Liver (tissue), 9 donors: ENCODE results near the gene DYRK1A. TPM values are rescaled to one million over a fixed set of nuclear protein-coding genes. Genes with fewer than 3 reads are reported as not detected.

ENCODE experiments used
- DNase-seq: peaks from one replicate; pipeline ENCODE4 v3.0.0-alpha.2; 2017; ENCODE audit warnings: low spot score
- H3K27ac ChIP-seq, 2 donors: one replicate each; pipeline ENCODE4 v1.7.0; 2013; ENCODE audit warnings: inconsistent platforms in 2 of 2, low read length in 2 of 2, control low read depth in 1 of 2, low read depth in 1 of 2, mild to moderate bottlenecking in 1 of 2
- H3K27me3 ChIP-seq, 4 donors: one replicate each; pipeline versions ENCODE4 v1.6.1 to v1.7.0; 2013; ENCODE audit warnings: low read length in 3 of 4, inconsistent platforms in 1 of 4, mild to moderate bottlenecking in 1 of 4, moderate library complexity in 1 of 4; ENCODE audit not compliant: control insufficient read depth in 4 of 4, insufficient read depth in 4 of 4
- H3K36me3 ChIP-seq, 4 donors: one replicate each; pipeline versions ENCODE4 v1.6.1 to v1.7.0; 2013; ENCODE audit warnings: low read length in 3 of 4, mild to moderate bottlenecking in 3 of 4, low read depth in 1 of 4, moderate library complexity in 1 of 4; ENCODE audit not compliant: control insufficient read depth in 4 of 4, insufficient read depth in 3 of 4
- H3K4me1 ChIP-seq, 4 donors: one replicate each; pipeline versions ENCODE4 v1.6.1 to v1.7.0; 2013; ENCODE audit warnings: low read length in 3 of 4, mild to moderate bottlenecking in 3 of 4, moderate library complexity in 1 of 4; ENCODE audit not compliant: control insufficient read depth in 4 of 4, insufficient read depth in 4 of 4
- H3K4me3 ChIP-seq, 3 donors: one replicate each; pipeline versions ENCODE4 v1.6.1 to v1.7.0; 2013; ENCODE audit warnings: low read length in 3 of 3, control low read depth in 1 of 3, low read depth in 1 of 3, mild to moderate bottlenecking in 1 of 3
- H3K9ac ChIP-seq, 2 donors: one replicate each; pipeline ENCODE4 v1.7.0; 2013; ENCODE audit warnings: low read length in 2 of 2, mild to moderate bottlenecking in 2 of 2, moderate library complexity in 2 of 2, control low read depth in 1 of 2, low read depth in 1 of 2
- H3K9me3 ChIP-seq, 4 donors: one replicate each; pipeline versions ENCODE4 v1.6.1 to v1.7.0; 2013; ENCODE audit warnings: low read length in 3 of 4; ENCODE audit not compliant: control insufficient read depth in 4 of 4
- EGR1 ChIP-seq, 2 donors: IDR thresholded peaks; 2 replicates each; pipeline ENCODE4 v1.6.1; 2016 to 2018; ENCODE audit warnings: antibody characterized with exemption in 2 of 2, low read depth in 2 of 2
- FOXA1 ChIP-seq: IDR thresholded peaks from 2 replicates; pipeline ENCODE4 v1.6.1; 2016; ENCODE audit warnings: antibody characterized with exemption
- FOXA2 ChIP-seq: IDR thresholded peaks from 2 replicates; pipeline ENCODE4 v1.6.1; 2016; ENCODE audit warnings: antibody characterized with exemption
- GABPA ChIP-seq, 2 donors: IDR thresholded peaks in 1 of 2; conservative IDR thresholded peaks in 1 of 2; 2 replicates each; pipeline ENCODE4 v1.6.1; 2016; ENCODE audit warnings: antibody characterized with exemption in 2 of 2, mild to moderate bottlenecking in 1 of 2, moderate library complexity in 1 of 2
- HNF4A ChIP-seq, 2 donors: conservative IDR thresholded peaks; 2 replicates each; pipeline ENCODE4 v1.6.1; 2016; ENCODE audit warnings: antibody characterized with exemption in 2 of 2, mild to moderate bottlenecking in 2 of 2
- HNF4G ChIP-seq: IDR thresholded peaks from 2 replicates; pipeline ENCODE4 v1.6.1; 2016; ENCODE audit warnings: antibody characterized with exemption
- JUND ChIP-seq, 2 donors: IDR thresholded peaks; 2 replicates each; pipeline ENCODE4 v1.6.1; 2016; ENCODE audit warnings: antibody characterized with exemption in 2 of 2
- NR2F2 ChIP-seq: IDR thresholded peaks from 2 replicates; pipeline ENCODE4 v1.6.1; 2016; ENCODE audit warnings: antibody characterized with exemption
- RAD21 ChIP-seq, 2 donors: IDR thresholded peaks; 2 replicates each; pipeline ENCODE4 v1.6.1; 2016; ENCODE audit warnings: antibody characterized with exemption in 2 of 2, mild to moderate bottlenecking in 2 of 2
- RXRA ChIP-seq, 2 donors: IDR thresholded peaks; 2 replicates each; pipeline ENCODE4 v1.6.1; 2017 to 2018; ENCODE audit warnings: antibody characterized with exemption in 2 of 2, mild to moderate bottlenecking in 1 of 2
- SP1 ChIP-seq: IDR thresholded peaks from 2 replicates; pipeline ENCODE4 v1.6.1; 2018; ENCODE audit warnings: antibody characterized with exemption, mild to moderate bottlenecking
- TAF1 ChIP-seq: conservative IDR thresholded peaks from 2 replicates; pipeline ENCODE4 v1.6.1; 2016; ENCODE audit warnings: antibody characterized with exemption, mild to moderate bottlenecking
- WGBS: extraction: QIAGEN DNeasy Blood & Tissue Kit; methylation state at CpG from one replicate; pipeline ENCODE4 v1.1.7; 2013; 5-methylcytosine and 5-hydroxymethylcytosine counted together
- polyA plus RNA-seq, 2 donors: library from polyadenylated mRNA; stranded (reverse) in 1 of 2; unstranded in 1 of 2; fragments of 200-250 nt in 1 of 2; fragments of >200 nt in 1 of 2; fragmentation: Nextera tagmentation in 1 of 2; extraction: Ambion mirVana in 1 of 2; gene quantifications; one replicate each; pipeline versions ENCODE4 v1.2.1 to v1.2.3, GENCODE V29; 2013 to 2015
- total RNA-seq, 2 donors: library from RNA; depleted of rRNA; stranded (reverse); fragments of >200 nt; gene quantifications; one replicate each; pipeline ENCODE4 v1.2.3, GENCODE V29; 2014
- TF ChIP-seq, protein P1 (sequence below): fragments of 150-350 bp; IDR thresholded peaks from 2 replicates; pipeline ENCODE4 v1.5.1; 2017; ENCODE audit warnings: improper control_type of control experiment, low read depth, low read length; ENCODE audit not compliant: missing input control
- TF ChIP-seq, protein P2 (sequence below): IDR thresholded peaks from 2 replicates; pipeline ENCODE4 v1.6.1; 2016; ENCODE audit warnings: antibody characterized with exemption
- TF ChIP-seq, protein P3 (sequence below): IDR thresholded peaks from 2 replicates; pipeline ENCODE4 v1.6.1; 2016; ENCODE audit warnings: antibody characterized with exemption, mild to moderate bottlenecking
- TF ChIP-seq, protein P4 (sequence below): IDR thresholded peaks from 2 replicates; pipeline ENCODE4 v1.6.1; 2016; ENCODE audit warnings: antibody characterized with exemption
- donor health status: healthy.
- donor health status: healthy.
- donor health status: healthy.
- donor health status: healthy.
- donor health status: healthy.

Gene DYRK1A
- total and polyA plus RNA-seq, 4 donors = 5.1 to 58.3 (median 22.9) TPM

DNA sequence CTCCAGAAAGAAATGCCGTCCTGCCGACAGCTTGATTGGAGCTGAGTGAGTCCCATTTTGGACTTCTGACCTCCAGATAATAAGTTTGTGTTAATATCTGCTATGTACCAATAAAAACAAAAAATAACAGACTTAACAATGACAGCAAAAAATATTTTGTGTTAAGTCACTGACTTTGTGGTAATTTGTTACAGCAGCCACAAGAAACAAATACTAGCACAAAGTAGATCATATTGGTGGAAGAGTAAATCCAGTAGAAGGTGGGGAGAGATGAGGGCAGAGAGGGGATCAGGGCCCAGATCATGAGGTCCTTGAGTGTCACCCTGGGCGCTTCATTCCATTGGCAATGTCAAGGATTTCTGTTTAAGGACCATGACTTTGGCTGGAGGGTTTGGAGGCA, 168.6 kb downstream of the DYRK1A start:
- Histone ChIP-seq H3K27ac (no peak overlapping the region), H3K9ac (no peak overlapping the region), H3K4me1 (no peaks in the 10 kb centered on the region), H3K27me3 (peaks cover 0 to 5% (median 1%) of the 10 kb centered on the region in 4 donors), H3K4me3 (no peak overlapping the region), H3K36me3 (no peaks in the 10 kb centered on the region), H3K9me3 (peaks cover 0 to 2% (median 0%) of the 10 kb centered on the region in 4 donors)
- TF ChIP-seq RAD21 (IDR thresholded peaks at IDR 0.05) (no peak), GABPA (IDR thresholded peaks at IDR 0.05 in 1 of 2, conservative IDR thresholded peaks at IDR 0.05 in 1 of 2) (no peak), JUND (IDR thresholded peaks at IDR 0.05) (no peak), SP1 (no peak), TAF1 (no peak), NR2F2 (no peak), FOXA2 (no peak), HNF4G (no peak)
- TF ChIP-seq, protein P1, sequence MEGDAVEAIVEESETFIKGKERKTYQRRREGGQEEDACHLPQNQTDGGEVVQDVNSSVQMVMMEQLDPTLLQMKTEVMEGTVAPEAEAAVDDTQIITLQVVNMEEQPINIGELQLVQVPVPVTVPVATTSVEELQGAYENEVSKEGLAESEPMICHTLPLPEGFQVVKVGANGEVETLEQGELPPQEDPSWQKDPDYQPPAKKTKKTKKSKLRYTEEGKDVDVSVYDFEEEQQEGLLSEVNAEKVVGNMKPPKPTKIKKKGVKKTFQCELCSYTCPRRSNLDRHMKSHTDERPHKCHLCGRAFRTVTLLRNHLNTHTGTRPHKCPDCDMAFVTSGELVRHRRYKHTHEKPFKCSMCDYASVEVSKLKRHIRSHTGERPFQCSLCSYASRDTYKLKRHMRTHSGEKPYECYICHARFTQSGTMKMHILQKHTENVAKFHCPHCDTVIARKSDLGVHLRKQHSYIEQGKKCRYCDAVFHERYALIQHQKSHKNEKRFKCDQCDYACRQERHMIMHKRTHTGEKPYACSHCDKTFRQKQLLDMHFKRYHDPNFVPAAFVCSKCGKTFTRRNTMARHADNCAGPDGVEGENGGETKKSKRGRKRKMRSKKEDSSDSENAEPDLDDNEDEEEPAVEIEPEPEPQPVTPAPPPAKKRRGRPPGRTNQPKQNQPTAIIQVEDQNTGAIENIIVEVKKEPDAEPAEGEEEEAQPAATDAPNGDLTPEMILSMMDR = no peak
- 90% methylated on average over 3 of the region's 3 CpGs for WGBS
- no peak for DNase-seq

DNA sequence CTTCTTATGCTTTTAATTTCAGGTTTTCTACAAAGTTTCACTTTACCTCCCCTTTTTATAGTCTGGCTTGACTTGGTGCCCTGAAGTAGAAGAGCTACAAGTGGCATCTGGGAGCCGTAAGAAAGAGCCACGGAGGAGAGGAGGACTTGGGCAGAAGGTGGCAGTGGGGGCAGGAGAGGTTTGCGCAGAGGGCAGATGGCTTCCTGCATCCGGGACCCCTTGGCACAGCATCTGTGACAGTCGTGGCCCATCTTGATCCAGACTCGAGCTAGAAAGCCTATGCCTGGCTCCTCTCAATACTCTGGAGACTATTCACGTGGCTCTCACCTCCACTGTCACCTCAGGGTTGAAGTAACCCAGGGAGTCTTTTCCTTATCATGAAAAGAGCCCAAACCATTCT, 169.1 kb downstream of the DYRK1A start:
- 86% methylated on average over 7 of the region's 7 CpGs for WGBS
- H3K4me1 ChIP-seq = no peaks in the 10 kb centered on the region
- H3K36me3 ChIP-seq = no peaks in the 10 kb centered on the region
- no peak overlapping the region for H3K27ac ChIP-seq
- DNase-seq = no peak
- peaks cover 0 to 2% (median 0%) of the 10 kb centered on the region in 4 donors for H3K9me3 ChIP-seq
- H3K27me3 ChIP-seq = peaks cover 0 to 5% (median 1%) of the 10 kb centered on the region in 4 donors
- H3K9ac ChIP-seq = no peak overlapping the region
- no peak overlapping the region for H3K4me3 ChIP-seq
- TF ChIP-seq, protein P2, sequence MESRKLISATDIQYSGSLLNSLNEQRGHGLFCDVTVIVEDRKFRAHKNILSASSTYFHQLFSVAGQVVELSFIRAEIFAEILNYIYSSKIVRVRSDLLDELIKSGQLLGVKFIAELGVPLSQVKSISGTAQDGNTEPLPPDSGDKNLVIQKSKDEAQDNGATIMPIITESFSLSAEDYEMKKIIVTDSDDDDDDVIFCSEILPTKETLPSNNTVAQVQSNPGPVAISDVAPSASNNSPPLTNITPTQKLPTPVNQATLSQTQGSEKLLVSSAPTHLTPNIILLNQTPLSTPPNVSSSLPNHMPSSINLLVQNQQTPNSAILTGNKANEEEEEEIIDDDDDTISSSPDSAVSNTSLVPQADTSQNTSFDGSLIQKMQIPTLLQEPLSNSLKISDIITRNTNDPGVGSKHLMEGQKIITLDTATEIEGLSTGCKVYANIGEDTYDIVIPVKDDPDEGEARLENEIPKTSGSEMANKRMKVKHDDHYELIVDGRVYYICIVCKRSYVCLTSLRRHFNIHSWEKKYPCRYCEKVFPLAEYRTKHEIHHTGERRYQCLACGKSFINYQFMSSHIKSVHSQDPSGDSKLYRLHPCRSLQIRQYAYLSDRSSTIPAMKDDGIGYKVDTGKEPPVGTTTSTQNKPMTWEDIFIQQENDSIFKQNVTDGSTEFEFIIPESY = no peak
- TF ChIP-seq, protein P3, sequence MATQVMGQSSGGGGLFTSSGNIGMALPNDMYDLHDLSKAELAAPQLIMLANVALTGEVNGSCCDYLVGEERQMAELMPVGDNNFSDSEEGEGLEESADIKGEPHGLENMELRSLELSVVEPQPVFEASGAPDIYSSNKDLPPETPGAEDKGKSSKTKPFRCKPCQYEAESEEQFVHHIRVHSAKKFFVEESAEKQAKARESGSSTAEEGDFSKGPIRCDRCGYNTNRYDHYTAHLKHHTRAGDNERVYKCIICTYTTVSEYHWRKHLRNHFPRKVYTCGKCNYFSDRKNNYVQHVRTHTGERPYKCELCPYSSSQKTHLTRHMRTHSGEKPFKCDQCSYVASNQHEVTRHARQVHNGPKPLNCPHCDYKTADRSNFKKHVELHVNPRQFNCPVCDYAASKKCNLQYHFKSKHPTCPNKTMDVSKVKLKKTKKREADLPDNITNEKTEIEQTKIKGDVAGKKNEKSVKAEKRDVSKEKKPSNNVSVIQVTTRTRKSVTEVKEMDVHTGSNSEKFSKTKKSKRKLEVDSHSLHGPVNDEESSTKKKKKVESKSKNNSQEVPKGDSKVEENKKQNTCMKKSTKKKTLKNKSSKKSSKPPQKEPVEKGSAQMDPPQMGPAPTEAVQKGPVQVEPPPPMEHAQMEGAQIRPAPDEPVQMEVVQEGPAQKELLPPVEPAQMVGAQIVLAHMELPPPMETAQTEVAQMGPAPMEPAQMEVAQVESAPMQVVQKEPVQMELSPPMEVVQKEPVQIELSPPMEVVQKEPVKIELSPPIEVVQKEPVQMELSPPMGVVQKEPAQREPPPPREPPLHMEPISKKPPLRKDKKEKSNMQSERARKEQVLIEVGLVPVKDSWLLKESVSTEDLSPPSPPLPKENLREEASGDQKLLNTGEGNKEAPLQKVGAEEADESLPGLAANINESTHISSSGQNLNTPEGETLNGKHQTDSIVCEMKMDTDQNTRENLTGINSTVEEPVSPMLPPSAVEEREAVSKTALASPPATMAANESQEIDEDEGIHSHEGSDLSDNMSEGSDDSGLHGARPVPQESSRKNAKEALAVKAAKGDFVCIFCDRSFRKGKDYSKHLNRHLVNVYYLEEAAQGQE = no peak
- TF ChIP-seq JUND (IDR thresholded peaks at IDR 0.05) = no peak
- TF ChIP-seq, protein P4, sequence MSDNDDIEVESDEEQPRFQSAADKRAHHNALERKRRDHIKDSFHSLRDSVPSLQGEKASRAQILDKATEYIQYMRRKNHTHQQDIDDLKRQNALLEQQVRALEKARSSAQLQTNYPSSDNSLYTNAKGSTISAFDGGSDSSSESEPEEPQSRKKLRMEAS = no peak
- no peak for TF ChIP-seq TAF1
- TF ChIP-seq NR2F2 = no peak
- no peak for TF ChIP-seq FOXA1
- no peak for TF ChIP-seq HNF4G
- no peak for TF ChIP-seq FOXA2
- no peak for TF ChIP-seq EGR1 (IDR thresholded peaks at IDR 0.05; ENCODE audit: low read depth in 2 of 2)
- no peak for TF ChIP-seq HNF4A (conservative IDR thresholded peaks at IDR 0.05)
- no peak for TF ChIP-seq RAD21 (IDR thresholded peaks at IDR 0.05)
- TF ChIP-seq GABPA (IDR thresholded peaks at IDR 0.05 in 1 of 2, conservative IDR thresholded peaks at IDR 0.05 in 1 of 2) = no peak
- TF ChIP-seq SP1 = no peak
- no peak for TF ChIP-seq RXRA (IDR thresholded peaks at IDR 0.05)
